T-cell (primary cell): ENCODE results near the gene CYP2C18. TPM values are rescaled to one million over a fixed set of nuclear protein-coding genes. Genes with fewer than 3 reads are reported as not detected.
"Not testable (repeated sequence)": the region's sequence is repeated elsewhere in the genome, so short reads cannot be mapped to it uniquely, and the experiment has no call there.

Experiments
- ATAC-seq, 4 experiments: fragments of 200-7000 bp in 3 of 4; fragments of 150-1000 bp in 1 of 4; cut with Tn5 transposase; replicated peaks in 1 of 4; 1 replicate in 3 of 4; 2 replicates in 1 of 4; pipeline ENCODE4 v1.10.0; 2021; ENCODE audit warnings: moderate library complexity in 3 of 4, mild to moderate bottlenecking in 2 of 4, moderate number of reproducible peaks in 1 of 4
- CTCF ChIA-PET, 2 donors: fragments of 300-600 bp; sonication (Branson Sonifier 250); formaldehyde crosslinking; loops; one replicate each; lab custom pipeline; 2022; ENCODE audit warnings: antibody characterized with exemption in 2 of 2; lab: Charles Lee
- POLR2A ChIA-PET, 2 donors: fragments of 300-600 bp; sonication (Branson Sonifier 250); formaldehyde crosslinking; loops; one replicate each; lab custom pipeline; 2022; ENCODE audit warnings: antibody characterized with exemption in 2 of 2; lab: Charles Lee
- DNase-seq, 35 experiments: peaks; one replicate each; pipeline versions ENCODE4 v3.0.0 to v3.0.0-alpha.2; 2013 to 2023
- H3K27ac ChIP-seq: one replicate; pipeline ENCODE4 v1.5.1; 2013; ENCODE audit warnings: low read length
- H3K27me3 ChIP-seq, 2 experiments: replicated peaks in 1 of 2; 1 replicate in 1 of 2; 2 replicates in 1 of 2; pipeline versions ENCODE4 v1.6.1 to v1.7.0; 2013; ENCODE audit warnings: low read length in 1 of 2, mixed read lengths in 1 of 2; ENCODE audit not compliant: control insufficient read depth in 2 of 2, insufficient read depth in 2 of 2; ENCODE audit errors: extremely low read depth in 1 of 2
- H3K36me3 ChIP-seq, 2 donors: 1 replicate in 1 of 2; 2 replicates in 1 of 2; pipeline versions ENCODE4 v1.6.1 to v1.7.0; 2013; ENCODE audit warnings: low read length in 1 of 2; ENCODE audit not compliant: control insufficient read depth in 2 of 2, insufficient read depth in 1 of 2; ENCODE audit errors: extremely low read depth in 1 of 2
- H3K4me1 ChIP-seq, 2 experiments: 1 replicate in 1 of 2; 2 replicates in 1 of 2; pipeline versions ENCODE4 v1.6.1 to v1.7.0; 2013; ENCODE audit warnings: low read length in 2 of 2, mixed read lengths in 1 of 2; ENCODE audit not compliant: insufficient read depth in 2 of 2, control insufficient read depth in 1 of 2; ENCODE audit errors: extremely low read depth in 1 of 2
- H3K4me3 ChIP-seq, 2 donors: 1 replicate in 1 of 2; 2 replicates in 1 of 2; pipeline versions ENCODE4 v1.5.1 to v1.7.0; 2013; ENCODE audit warnings: mild to moderate bottlenecking in 2 of 2, low read length in 1 of 2, moderate library complexity in 1 of 2; ENCODE audit not compliant: control insufficient read depth in 1 of 2; ENCODE audit errors: extremely low read depth in 1 of 2
- H3K9me3 ChIP-seq: 2 replicates; pipeline ENCODE4 v1.7.0; 2013
- H3K27ac Mint-ChIP-seq, 2 donors: one replicate each; pipeline ENCODE4 v1.8.0; 2020 to 2021; ENCODE audit warnings: mild to moderate bottlenecking in 2 of 2, mixed read lengths in 2 of 2
- H3K27me3 Mint-ChIP-seq, 2 donors: one replicate each; pipeline ENCODE4 v1.8.0; 2021 to 2022; ENCODE audit warnings: mixed read lengths in 2 of 2
- H3K36me3 Mint-ChIP-seq: one replicate; pipeline ENCODE4 v1.8.0; 2021; ENCODE audit warnings: mixed read lengths
- H3K4me1 Mint-ChIP-seq, 3 donors: one replicate each; pipeline ENCODE4 v1.8.0; 2020 to 2022; ENCODE audit warnings: mixed read lengths in 3 of 3, mild to moderate bottlenecking in 1 of 3
- H3K4me3 Mint-ChIP-seq, 3 donors: one replicate each; pipeline ENCODE4 v1.8.0; 2020 to 2022; ENCODE audit warnings: mild to moderate bottlenecking in 3 of 3, mixed read lengths in 3 of 3, moderate library complexity in 3 of 3
- H3K9me3 Mint-ChIP-seq, 3 donors: one replicate each; pipeline ENCODE4 v1.8.0; 2020 to 2022; ENCODE audit warnings: mixed read lengths in 3 of 3
- WGBS: methylation state at CpG from one replicate; pipeline ENCODE4 v1.1.5; 2013; ENCODE audit warnings: missing lambda C conversion rate; ENCODE audit not compliant: insufficient coverage; 5-methylcytosine and 5-hydroxymethylcytosine counted together
- total RNA-seq, 35 experiments: library from RNA in 6 of 35; stranded (reverse) in 6 of 35; fragments of 120-200 nt in 1 of 35; gene quantifications; one replicate each; pipeline versions ENCODE4 v1.2.1 to v1.2.4 and lab custom pipeline; 2013 to 2026

CYP2C18 gene
- total RNA-seq, 5 donors from 2014 or later (not counting 1 experiment from before 2014, with no cell fraction given), result 0.13 TPM; not detected in 4

GRCh38 chr10:94677691-94678090 is 5.8 kb upstream of the CYP2C18 start:
- Mint-ChIP-seq H3K36me3 (no peaks in the 10 kb centered on the region), H3K4me3 (no peak overlapping the region), H3K27me3 (peaks cover 0 to 8% of the 10 kb centered on the region in 2 donors), H3K9me3 (no peaks in the 10 kb centered on the region), H3K27ac (no peak overlapping the region), H3K4me1 (no peaks in the 10 kb centered on the region)
- Histone ChIP-seq H3K36me3 (no peaks in the 10 kb centered on the region), H3K4me1 (no peaks in the 10 kb centered on the region), H3K4me3 (no peak overlapping the region), H3K27me3 (peaks cover 0 to 3% of the 10 kb centered on the region in 2 experiments), H3K27ac (no peak overlapping the region), H3K9me3 (no peaks in the 10 kb centered on the region)
- ChIA-PET POLR2A (no interaction called here), CTCF (no interaction called here)
- DNase-seq, result no peak
- no peak for ATAC-seq

GRCh38 chr10:94678475-94678874 is 5.1 kb upstream of the CYP2C18 start:
- H3K27me3 ChIP-seq, result peaks cover 0 to under 1% of the 10 kb centered on the region in 2 experiments
- no peak overlapping the region for H3K27ac ChIP-seq
- no peaks in the 10 kb centered on the region for H3K4me1 Mint-ChIP-seq
- no peaks in the 10 kb centered on the region for H3K9me3 Mint-ChIP-seq
- H3K4me3 ChIP-seq, result no peak overlapping the region
- POLR2A ChIA-PET, result no interaction called here
- CTCF ChIA-PET, result no interaction called here
- ATAC-seq (no peak), DNase-seq (no peak)
- H3K36me3 Mint-ChIP-seq, result no peaks in the 10 kb centered on the region
- no peaks in the 10 kb centered on the region for H3K9me3 ChIP-seq
- no peaks in the 10 kb centered on the region for H3K36me3 ChIP-seq
- H3K27ac Mint-ChIP-seq, result no peak overlapping the region
- no CpG with 5 or more reads among the region's 2 CpGs for whole genome bisulfite sequencing
- peaks cover 0 to 8% of the 10 kb centered on the region in 2 donors for H3K27me3 Mint-ChIP-seq
- H3K4me1 ChIP-seq, result no peaks in the 10 kb centered on the region
- no peak overlapping the region for H3K4me3 Mint-ChIP-seq

DNA sequence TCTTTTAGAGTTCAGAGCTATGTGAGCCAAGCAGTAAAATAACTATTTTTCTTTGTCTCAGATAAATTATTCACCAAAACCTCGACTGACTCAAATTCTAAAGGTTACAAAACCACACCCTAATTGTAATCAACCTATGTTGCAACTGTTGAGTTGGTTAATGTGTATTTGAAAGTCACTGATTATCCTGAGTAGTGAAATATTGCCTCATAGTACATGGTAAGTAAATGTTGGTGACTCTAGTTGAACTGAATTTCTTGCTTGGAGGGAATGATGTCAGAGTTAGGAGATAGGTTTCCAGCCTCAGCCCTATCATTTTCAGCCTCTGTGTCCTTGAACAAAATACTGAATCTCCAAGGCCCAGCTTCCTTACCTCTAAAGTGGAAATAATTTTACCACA is 3.0 kb upstream of the CYP2C18 start:
- no peak overlapping the region for H3K27ac Mint-ChIP-seq

GRCh38 chr10:94682636-94683035 is 893 bp upstream of the CYP2C18 start:
- H3K4me3 Mint-ChIP-seq, DNase-seq, H3K4me1 Mint-ChIP-seq, H3K9me3 ChIP-seq, POLR2A ChIA-PET, ATAC-seq, H3K27ac Mint-ChIP-seq, CTCF ChIA-PET, H3K4me1 ChIP-seq, H3K36me3 ChIP-seq, H3K36me3 Mint-ChIP-seq, H3K4me3 ChIP-seq, H3K27ac ChIP-seq, H3K27me3 ChIP-seq, H3K9me3 Mint-ChIP-seq, H3K27me3 Mint-ChIP-seq: not testable (repeated sequence)
- WGBS, result no CpG with 5 or more reads among the region's 4 CpGs

More for the DNA sequence above, 3.0 kb upstream of the CYP2C18 start:
- no peak for ATAC-seq
- H3K36me3 ChIP-seq, result no peaks in the 10 kb centered on the region
- H3K4me3 Mint-ChIP-seq, result no peak overlapping the region
- no peak overlapping the region for H3K4me3 ChIP-seq
- H3K9me3 Mint-ChIP-seq, result peaks cover 2 to 9% (median 4%) of the 10 kb centered on the region in 3 donors
- CTCF ChIA-PET, result no interaction called here
- POLR2A ChIA-PET, result no interaction called here
- no peaks in the 10 kb centered on the region for H3K36me3 Mint-ChIP-seq
- H3K27ac ChIP-seq, result no peak overlapping the region
- peaks cover 0 to 3% of the 10 kb centered on the region in 2 donors for H3K27me3 Mint-ChIP-seq
- DNase-seq, result no peak
- H3K4me1 Mint-ChIP-seq, result no peaks in the 10 kb centered on the region
- no CpG with 5 or more reads among the region's 1 CpG for WGBS
- no peaks in the 10 kb centered on the region for H3K4me1 ChIP-seq
- no peaks in the 10 kb centered on the region for H3K9me3 ChIP-seq
- H3K27me3 ChIP-seq, result no peaks in the 10 kb centered on the region

DNA sequence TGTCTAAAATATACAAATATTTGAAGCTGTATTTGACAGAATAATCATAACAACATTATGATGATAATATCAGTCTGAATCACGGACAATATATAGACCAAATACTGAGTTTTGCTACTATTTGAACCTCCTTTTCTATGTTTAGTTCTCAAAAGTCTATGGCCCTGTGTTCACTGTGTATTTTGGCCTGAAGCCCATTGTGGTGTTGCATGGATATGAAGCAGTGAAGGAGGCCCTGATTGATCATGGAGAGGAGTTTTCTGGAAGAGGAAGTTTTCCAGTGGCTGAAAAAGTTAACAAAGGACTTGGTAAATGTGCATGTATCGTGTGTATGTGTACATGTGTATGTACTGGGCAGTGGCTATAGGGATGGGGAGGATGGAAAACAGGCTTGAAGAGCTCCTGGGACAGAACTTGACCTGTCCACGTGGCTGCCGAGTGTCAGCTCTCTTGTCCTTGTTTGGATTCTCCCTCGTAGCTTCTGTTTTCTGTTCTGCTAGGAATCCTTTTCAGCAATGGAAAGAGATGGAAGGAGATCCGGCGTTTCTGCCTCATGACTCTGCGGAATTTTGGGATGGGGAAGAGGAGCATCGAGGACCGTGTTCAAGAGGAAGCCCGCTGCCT is 4.2 kb downstream of the CYP2C18 start:
- Mint-ChIP-seq H3K4me1 (no peaks in the 10 kb centered on the region), H3K9me3 (peaks cover 4 to 16% (median 10%) of the 10 kb centered on the region in 3 donors), H3K27ac (no peak overlapping the region), H3K4me3 (no peak overlapping the region), H3K36me3 (no peaks in the 10 kb centered on the region), H3K27me3 (peaks cover 6 to 9% of the 10 kb centered on the region in 2 donors)
- no peaks in the 10 kb centered on the region for H3K27me3 ChIP-seq
- POLR2A ChIA-PET, result interaction anchor here in 1 of 2 donors (0.5 kb wide), 1 partner anchor 1315 kb away, joined by 3 read pairs; no protein-coding TSS in a partner anchor
- no peak overlapping the region for H3K27ac ChIP-seq
- H3K4me1 ChIP-seq, result no peaks in the 10 kb centered on the region
- 88% methylated on average over 7 of the region's 11 CpGs for WGBS
- CTCF ChIA-PET, result no interaction called here
- DNase-seq (no peak), ATAC-seq (no peak)
- H3K4me3 ChIP-seq, result no peak overlapping the region
- no peaks in the 10 kb centered on the region for H3K36me3 ChIP-seq
- H3K9me3 ChIP-seq, result no peaks in the 10 kb centered on the region

DNA sequence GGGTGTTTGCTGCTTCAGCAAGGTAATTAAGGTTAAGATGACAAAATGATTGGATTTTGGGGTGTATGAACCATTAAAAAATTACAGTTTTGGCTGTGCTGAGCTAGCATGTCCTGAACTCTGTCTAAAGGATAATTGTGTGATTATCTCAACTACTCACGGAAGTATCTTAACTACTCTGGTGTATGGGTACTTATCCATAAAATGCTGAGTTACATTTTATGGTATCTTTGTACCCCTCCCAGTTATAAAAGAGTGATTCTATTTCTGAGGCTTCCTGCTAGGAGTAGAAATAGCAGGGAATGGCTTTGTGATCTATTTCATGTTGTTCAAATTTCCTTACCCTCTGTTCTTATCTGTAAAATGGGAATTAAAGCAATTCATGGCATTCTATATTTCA is 22.6 kb downstream of the CYP2C18 start:
- Histone ChIP-seq H3K4me1 (no peaks in the 10 kb centered on the region), H3K9me3 (no peaks in the 10 kb centered on the region), H3K36me3 (no peaks in the 10 kb centered on the region), H3K27ac (no peak overlapping the region), H3K27me3 (no peaks in the 10 kb centered on the region), H3K4me3 (no peak overlapping the region)
- ATAC-seq, result no peak
- Mint-ChIP-seq H3K9me3 (peaks cover 11 to 17% (median 13%) of the 10 kb centered on the region in 3 donors), H3K4me1 (no peaks in the 10 kb centered on the region), H3K36me3 (no peaks in the 10 kb centered on the region), H3K27me3 (no peaks in the 10 kb centered on the region), H3K27ac (no peak overlapping the region), H3K4me3 (no peak overlapping the region)
- WGBS, result no CpG with 5 or more reads among the region's 1 CpG
- POLR2A ChIA-PET, result interaction anchor here in 1 of 2 donors (0.6 kb wide), 1 partner anchor 737 kb away, joined by 6 read pairs; no protein-coding TSS in a partner anchor
- CTCF ChIA-PET, result interaction anchor here in 1 of 2 donors (0.7 kb wide), 1 partner anchor 32 kb away, joined by 3 read pairs; no protein-coding TSS in a partner anchor
- DNase-seq, result no peak
